ENCODE measurements around the gene LYPD5.
"Not testable (repeated sequence)": the region's sequence is repeated elsewhere in the genome, so short reads cannot be mapped to it uniquely, and the experiment has no call there.

The LYPD5 gene

DNA sequence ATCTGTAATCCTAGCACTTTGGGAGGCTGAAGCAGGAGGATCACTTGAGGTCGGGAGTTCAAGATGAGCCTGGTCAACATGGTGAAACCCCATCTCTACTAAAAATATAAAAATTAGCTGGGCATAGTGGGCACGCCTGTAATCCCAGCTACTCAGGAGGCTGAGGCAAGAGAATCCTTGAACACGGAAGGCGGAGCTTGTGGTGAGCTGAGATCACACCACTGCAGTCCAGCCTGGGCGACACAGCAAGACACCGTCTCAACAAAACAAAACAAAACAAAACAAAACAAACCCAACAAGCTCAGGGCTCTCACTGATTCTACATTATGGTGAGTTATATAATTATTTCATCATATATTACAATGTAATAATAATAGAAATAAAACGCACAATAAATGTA, 4.2 kb upstream of the LYPD5 start:
- not testable (repeated sequence) for DNase-seq

DNA sequence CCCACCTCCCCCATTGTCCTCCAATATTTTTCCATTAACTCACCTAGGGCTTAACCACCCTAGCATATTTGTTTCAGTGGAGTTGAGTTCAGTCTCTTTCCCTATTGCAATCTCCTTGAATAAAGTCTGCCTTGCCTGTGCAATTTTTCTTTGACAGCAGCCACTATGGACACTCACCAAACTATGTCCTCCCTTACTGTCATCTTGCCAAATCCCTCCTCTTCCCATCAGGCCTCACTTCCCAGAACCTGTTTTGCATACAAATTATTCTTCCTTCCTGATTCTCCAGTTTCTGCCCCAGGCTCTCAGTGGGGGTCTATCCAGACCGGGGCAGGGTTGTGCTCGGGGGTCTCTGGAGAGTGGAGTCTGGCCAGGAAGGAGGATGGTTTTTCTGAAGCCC, 2.2 kb upstream of the LYPD5 start:
- no peak for DNase-seq

DNA sequence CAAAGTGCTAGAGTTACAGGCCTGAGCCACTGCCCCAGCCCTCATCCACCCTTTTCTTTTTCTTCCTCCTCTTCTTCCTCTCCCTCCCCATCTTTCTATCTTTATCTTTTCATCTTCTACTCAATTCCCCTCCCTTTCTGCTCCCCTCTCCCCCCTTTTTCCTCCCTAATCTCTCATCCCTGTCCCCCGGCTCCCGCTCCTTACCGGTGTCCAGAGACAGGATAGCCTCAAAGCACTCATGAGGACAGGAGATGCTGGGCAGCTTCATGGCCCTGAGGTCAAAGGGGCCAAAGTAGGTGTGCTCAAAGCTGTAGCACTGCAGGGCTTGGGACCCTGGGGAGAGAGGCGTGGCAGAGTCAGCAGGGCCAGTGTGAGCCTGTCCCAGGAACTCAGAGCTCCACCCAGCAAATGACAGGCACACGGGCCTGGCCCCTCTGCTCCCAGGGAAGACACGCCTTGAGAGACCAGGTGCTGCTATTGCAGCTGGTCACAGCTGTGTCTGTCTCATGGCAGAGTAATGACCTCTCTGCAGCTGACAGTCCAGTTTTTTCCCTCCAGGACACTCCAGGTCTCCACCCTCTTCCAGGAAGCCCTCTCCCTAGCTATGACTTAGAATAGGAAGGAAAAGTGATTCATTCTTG, 2.6 kb downstream of the LYPD5 start:
- no peak for DNase-seq

DNA sequence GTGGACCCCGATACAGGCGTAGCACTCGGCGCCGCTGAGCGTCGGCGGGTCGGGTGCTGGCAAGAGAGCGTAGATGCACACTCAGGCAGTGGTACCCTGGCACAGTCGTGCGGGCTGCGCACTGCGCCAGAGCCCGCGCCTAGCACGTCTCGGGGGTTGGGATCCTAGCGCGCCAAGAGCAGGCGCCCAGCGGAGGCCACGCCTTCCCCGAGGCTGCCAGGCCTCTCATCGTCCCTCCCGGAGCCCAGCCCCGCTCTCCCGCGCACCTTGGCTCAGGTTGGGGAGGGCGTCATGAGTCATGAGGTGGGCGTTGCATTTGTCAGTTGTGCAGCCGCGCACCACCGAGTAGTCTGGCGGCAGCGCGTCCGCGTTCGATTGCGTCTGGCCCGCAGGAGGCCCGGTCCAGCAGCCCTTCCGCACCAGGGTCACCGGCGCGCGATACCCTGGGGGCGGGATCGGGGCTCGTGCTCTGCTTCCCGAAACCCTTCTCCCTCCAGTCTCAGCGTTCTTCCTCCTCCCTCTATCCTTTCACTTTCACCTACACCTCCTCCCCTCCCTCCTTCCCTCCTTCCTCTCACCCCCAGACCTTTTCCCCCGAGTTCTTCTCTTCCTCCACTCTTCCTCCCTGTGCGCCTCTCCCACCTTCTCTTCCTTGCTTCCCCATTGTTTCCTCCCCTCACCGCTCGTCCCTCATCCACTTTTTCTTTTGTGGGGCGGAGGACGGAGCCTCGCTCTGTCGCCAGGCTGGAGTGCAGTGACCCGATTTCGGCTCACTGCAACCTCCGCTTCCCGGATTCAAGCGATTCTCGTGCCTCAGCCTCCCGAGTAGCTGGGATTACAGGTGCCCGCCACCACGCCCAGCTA, 3.5 kb downstream of the LYPD5 start:
- peak in 1 of 2 donors; percentile 41 for DNase-seq

DNA sequence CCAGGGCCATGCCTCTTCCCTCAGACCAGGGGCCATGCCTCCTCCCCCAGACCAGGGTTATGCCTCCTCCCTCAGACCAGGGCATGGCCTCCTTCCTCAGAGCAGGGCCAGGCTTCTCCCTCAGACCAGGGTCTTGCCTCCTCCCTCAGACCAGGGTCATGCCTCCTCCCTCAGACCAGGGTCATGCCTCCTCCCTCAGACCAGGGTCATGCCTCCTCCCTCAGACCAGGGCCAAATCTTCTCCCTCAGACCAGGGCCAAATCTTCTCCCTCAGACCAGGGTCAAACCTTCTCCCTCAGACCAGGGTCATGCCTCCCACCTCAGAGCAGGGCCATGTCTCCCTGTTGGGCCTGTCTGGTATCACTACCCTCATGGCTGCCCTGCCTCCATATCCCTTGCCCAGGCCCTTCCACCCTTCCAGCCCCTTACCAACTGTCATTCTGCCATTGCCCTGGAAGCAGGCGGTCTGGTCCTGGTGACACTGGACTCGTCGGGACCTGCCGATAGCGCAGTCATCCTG, 4.2 kb downstream of the LYPD5 start:
- DNase-seq, result no peak

DNA sequence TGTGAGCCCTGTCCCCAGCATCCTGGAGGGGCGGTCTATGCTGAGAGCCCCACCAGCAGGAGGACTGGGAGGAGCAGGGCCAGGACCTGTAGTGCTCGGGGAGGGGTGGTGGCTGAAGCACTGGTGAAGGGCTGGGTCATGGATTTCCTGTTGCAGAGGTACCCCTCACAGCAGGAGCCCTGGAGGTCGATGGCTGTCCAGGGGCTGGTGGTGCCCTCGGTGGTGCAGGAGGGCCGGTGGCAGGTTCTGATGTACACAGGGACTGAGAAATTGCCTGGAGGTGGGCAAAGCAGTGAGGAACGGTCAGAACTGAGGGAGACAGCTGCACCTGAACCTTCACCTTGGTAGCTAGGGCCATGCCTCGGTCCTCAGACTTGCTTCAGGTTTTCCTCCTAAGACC, 4.7 kb downstream of the LYPD5 start:
- no peak for DNase-seq

DNA sequence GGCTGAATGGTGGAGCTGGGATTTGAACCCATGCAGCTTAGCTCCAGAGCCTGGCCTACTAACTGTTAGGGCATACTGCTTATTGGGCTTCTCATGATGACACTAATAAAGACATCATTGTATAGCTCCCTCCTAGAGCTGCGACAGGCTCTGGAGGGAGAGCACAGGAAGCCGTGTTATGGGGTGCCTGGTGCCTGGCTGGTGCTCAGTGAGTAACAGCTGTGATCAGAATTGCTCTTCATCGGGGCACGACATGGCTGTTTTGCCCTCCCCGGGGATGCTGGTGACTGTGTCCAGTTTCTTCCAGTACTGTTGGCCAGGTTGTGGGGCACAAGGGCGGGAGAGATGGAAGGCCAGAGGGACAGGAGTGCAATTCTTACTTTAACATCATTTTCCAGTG, 5.1 kb downstream of the LYPD5 start:
- no peak for DNase-seq

DNA sequence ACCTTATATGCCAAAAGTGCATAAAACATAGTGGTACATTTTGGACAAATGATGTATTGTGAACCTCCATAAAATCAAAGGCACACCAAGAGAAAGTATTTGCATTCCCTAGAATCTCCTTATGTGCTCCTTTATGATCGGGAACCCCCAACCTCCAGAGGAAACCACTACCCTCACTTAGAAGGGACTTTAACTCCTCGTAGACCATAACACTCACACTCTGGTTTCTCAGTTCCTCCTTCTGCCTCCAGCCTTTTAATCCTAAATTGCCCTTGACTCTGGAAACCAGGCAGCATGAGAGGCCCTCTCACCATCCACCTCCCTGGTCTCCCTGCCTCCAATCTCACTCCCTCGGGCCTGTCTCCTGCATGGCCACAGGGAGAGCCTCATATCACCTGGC, 11.7 kb downstream of the LYPD5 start:
- no peak for DNase-seq

DNA sequence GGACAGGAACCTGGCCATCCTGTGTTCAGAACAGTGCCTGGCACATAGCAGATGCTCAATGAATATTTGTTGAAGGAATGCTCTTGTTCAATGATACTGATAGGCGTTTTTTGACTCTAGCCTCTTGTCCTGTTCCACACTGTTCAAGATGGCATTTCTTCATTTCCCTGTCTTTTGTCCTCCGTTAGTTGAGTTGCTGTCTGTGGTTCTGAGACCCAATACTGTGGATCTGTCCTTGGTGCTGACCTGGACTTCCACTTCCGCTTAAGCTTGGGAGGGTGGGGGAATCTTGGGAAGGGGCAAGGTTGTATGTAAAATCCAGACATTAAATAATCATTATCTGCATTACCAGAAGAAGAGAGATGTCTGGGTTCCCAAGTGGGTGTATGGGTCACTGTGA, 13.2 kb downstream of the LYPD5 start:
- peak; percentile 66 to 78 for DNase-seq

DNA sequence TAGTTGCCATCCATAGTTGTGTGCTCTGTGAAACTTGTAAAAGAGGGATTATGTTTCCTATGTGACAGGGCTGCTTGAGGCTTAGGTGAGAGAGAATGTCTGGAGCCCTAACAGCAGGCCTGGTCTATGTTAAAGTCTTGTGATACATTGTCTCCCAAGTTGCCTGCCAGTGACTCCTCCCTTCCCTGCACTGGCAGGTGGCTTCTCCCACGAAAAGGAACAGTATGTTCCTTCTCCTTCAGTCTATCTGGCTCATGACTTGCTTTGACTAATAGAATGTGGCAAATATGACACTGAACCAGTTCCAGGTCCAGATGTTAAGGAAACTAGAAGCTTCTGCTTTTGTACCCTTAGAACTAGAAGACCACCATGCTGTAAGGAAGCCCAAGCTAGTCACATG, 15.6 kb downstream of the LYPD5 start:
- no peak for DNase-seq

DNA sequence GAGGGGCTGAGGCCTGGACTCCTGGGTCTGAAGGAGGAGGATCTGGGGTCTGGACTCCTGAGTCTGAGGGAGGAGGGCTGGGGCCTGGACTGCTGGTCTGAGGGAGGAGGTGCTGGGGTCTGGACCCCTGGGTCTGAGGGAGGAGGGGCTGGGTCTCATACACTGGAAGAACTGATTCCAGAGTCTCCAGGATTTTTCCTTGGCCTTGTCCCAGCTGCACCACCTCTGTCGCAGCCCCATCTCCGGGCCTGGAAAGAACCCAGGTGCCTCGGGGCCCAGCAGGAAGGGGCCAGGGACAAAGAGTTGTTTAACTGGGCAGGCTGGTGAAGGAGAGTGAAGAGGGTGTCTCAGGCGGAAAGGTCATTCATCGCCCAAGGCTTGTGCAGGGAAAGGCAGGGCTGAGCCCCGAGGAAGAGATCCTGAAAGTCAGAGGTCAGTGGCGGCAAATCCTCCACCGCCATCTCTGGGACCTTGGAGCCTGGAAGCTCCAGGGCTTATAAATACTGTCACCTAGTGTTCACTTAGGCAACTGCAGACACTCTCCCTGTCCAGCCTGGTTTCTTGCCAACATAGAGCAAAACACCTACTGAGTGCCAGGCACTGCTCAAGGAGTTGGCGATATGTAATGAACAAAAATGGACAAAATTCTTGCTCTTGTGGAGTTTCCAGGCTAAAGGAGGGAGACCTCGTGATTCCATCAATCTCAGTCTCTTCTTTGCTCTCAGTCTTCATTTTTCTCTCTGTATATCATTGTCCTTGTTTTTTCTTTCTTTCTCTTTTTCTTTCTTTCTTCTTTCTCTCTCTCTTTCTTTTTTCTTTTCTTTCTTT, 17.1 kb downstream of the LYPD5 start:
- peak; percentile 90 to 91 for DNase-seq

DNA sequence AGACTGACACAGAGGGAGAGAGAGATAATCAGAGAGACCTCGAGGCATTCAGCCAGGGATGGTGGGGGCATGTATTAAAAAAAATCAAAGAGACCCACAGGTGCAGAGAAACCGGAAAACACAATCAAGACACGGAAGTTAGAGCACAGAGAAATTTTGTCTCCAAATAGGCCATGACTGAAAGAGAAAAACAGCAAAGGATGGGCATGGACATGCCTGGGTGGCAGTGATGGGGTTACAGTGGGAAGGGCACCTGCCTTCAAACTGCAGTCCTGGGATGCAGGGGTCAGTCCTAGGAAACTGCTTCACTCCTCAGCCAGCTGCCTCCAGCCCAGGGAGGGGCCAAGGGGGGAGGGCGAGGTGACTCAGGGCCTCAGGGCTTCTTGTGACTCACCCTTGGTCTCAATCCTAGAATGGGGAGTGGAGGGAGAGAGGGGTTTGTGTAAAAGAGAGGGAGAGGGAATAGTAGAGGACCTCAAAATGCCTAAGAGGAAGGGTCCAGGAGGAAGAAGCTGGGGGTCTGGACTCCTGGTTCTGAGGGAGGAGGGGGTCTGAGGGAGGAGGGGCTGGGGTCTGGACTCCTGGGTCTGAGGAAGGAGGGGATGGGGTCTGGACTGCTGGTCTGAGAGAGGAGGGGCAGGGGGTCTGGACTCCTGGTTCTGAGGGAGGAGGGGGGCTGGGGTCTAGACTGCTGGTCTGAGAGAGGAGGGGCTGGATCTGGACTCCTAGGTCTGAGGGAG, 17.8 kb downstream of the LYPD5 start:
- DNase-seq, result peak; percentile 63 to 82

DNA sequence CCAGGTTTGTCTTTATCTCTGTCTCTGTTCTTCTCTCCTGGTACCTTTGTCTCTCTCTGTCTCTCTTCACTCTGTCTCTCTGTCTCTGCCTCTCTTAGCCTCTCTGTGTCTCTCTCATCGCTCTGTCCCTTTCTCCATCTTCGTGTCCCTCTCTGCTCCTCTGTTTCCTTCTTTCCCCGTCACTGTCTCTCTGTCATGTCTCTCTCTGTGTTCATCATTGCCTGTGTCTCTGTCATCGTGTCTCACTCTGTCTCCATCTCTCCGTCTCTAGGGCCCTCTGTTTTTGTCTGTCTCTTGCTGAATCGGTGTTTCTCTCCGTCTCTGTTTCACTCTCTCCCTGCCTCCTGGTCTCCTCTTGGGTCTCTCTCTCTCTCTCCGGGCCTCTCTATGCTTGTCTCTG, 18.6 kb downstream of the LYPD5 start:
- no peak for DNase-seq

DNA sequence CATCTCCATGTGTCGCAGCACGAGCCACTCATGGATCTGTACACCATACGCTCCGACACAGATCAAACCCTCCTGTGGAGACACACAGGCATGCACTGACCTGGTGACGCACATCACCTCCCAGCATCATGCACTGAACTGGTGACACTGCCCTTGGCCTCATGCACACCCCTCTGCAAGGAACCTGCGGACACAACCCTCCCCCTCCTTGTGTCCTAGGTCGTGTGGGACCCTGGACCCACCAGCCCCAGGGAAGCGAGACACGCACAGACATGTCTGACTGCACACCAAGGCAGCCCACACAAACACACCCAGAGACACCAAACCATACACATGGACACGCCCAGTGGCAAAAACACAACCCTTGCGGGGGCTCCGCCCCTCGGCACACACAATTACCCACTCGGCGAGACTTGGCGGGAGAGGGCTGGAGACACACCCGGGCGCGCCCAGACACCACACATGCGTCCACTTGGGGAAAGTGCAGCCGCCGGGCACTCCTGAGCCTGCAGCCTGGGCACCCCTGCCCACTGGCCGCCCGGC, 19.5 kb downstream of the LYPD5 start:
- no peak for DNase-seq

DNA sequence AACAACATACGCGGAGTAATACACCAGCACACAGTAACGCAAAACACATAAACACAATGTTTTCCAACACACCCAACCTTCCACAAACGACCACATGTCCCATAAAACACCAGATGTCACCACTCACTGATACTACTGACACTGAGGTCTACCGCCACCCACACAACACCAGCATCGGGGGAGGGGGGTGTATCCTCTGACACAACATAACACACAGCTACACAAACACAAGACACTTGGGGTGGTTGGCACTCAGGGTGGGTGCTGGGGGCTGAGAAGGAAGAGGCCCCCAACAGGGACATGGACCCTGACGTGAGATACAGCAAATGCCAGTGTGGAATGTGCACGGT, 20.0 kb downstream of the LYPD5 start:
- DNase-seq, result no peak

DNA sequence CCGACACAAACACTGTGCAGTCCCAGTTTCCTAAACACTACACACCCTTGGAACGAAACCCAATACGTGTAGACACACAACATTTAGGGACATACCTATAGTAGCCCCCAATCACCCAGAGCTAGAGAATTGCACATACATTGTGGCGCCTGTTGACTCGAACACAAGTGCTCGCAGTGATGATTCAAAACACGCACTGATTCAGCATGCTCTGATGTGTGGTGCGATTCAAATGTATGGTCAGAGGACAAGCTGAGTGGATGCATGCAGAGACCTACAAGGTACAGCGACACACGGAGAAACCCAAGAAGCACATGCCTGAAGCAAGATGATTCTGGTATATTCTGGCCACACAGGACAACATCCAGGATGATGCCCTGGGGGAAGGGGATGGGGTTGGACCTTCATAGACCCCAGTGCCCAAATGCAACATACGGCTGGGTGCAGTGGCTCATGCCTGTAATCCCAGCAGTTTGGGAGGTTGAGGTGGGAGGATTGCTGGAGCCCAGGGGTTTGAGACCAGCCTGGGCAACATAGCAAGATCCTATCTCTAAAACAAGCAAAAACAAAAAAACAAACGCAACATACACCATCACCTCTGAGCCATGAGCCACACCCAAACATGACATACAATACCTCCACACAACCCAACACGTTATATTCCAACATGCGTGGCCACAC, 20.5 kb downstream of the LYPD5 start:
- no peak for DNase-seq

DNA sequence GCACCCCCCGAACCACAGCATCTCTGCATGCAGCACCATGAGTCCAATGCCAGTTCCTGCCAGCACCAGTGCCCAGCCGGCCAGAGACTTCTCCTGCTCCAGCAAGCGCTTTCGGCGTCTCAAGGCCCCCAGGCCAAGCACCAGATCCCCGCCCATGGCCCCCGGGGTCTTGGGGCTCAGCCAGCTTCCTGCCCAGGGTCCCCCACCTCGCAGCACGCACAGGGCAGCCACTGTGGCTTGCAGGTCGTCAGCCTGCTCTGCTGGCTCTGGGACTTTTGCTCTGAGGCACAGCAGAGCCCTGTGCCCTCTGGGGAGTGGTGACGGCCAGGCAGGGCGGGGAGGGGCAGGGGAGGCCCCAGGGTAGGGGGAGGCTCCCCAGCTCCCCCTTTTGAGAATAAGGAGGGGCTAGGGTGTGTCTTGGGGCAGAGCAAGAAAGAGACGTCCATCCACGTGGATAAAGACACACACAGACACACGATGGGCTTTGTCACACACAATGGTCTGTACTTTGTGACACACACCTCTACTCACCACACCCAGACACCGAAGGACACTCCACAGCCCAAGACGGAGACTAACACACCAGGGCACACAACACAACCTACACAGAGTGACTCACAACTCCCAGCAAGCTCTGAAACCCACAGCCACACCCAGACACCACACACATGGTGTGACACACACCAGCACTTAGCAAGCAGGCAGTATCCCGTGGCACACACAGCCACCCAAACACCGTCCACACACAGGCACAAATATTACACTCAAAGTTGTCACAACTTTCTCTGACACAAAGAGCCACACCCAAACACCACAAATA, 21.3 kb downstream of the LYPD5 start, which contains the start of gene KCNN4:
KCNN4 (minus strand) TSS at position 268 of the 820 bp plus-strand sequence; CDS start at position 156, 112 bp downstream.
- peak; percentile 73 to 93 for DNase-seq

DNA sequence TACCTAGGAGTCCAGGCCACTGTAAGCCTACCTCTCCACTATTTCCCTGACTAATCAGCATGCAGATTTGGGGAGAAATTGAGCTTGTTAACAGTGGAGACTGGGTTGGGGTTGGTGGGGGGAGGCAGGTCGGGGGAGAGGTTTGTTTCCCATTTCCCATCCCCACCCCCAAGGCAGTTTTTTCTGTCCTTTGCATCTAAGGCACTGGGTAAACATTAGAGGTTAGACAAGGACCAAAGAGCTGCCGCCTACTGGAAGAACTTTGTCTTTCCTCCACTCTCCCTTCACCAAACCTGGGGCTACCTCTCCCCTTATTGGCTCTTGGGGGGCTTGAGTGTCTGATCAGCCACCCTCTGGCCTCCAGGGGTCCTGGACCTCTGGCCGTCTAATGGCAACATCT, 22.4 kb downstream of the LYPD5 start:
- DNase-seq, result no peak

DNA sequence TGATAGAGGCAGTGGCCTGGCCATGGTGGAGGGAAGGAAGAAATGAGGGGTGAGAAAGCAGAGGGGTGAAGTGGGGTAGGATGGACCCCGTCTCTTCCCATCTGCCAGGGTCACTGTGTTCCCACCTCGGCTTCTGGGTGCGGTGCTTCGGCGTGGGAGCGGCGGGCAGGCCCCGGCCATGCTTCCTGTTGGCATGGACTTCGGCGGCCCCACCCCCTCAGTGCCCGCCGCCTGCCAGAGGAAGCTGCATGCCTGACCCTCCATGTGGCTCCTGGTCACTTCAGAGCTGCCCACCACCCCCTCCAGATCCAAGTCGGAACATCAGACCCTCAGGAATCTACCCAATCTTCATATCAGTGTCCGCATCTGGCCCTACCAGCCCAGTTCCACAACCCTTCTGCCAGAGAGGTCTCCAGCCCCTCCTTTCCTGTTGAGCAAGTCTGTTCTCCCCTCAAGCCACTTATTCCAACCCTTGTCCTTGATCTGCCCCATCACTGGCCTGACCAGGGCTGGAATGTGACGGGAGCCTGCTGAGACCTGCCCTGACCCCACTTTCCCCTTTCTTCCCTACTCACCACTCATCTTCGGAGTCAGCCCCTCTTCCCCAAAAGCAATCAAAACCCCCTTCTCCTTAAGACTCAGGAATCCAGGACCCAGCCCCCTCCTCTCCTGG, 23.0 kb downstream of the LYPD5 start:
- DNase-seq, result peak; percentile 25 to 67

DNA sequence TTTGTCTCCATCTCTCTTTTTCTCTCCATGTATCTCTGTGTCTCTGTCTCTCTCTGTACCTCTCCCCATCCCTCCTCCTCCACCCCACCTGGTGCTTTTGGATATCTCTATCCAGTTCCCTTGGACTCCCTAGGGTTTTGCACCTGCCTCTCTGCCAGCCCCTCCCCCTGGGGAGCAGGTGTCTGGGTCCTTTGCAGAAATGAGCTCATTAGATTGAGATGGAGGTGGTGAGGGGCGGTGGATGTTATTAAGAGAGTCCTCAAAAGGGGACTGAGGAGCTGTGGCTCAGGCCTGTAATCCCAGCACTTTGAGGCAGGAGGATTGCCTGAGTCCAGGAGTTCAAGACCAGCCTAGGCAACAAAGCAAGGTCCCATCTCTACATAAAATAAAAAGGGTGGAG, 23.6 kb downstream of the LYPD5 start:
- DNase-seq, result no peak
